OCI-LY1 (cell line): ENCODE results near the gene FBXL3.

ENCODE experiments used
- EZH2 ChIP-seq: fragments of 200-600 bp; sonication (generic), shearing (Covaris generic); IDR thresholded peaks from 2 replicates; pipeline ENCODE4 v1.8.0; 2017; ENCODE audit warnings: borderline replicate concordance, mixed run types, mild to moderate bottlenecking, antibody characterized with exemption, low read length, moderate library complexity, mixed read lengths
- TF ChIP-seq, protein P1 (sequence below): fragments of 200-600 bp; sonication (generic), shearing (Covaris generic); IDR thresholded peaks from 2 replicates; pipeline ENCODE4 v1.5.1; 2017; ENCODE audit warnings: mild to moderate bottlenecking, antibody characterized with exemption, low read length, moderate library complexity, mixed read lengths

DNA sequence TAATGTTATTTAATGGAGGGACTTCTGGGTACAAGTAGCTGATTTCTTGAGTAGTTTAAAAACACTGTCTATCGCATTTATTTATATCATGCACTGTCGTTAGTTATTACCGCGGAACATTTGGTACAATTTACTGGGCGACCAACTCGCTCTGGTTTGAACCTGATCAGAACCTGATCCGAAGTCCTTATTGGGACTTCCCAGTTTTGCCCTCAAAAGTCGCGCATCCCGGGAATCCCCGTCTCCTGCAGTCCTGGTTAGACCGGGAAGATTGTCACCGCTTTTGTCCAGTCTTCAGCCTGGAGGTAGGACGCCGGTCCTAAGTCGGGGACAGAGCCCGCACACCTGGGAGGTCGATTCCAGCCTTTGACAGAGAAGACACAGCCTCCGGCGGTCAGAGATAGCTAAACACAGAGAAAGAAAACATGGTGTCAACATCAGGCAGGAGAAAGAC is 34.4 kb downstream of the FBXL3 start:
- TF ChIP-seq EZH2 = no peak
- TF ChIP-seq, protein P1, sequence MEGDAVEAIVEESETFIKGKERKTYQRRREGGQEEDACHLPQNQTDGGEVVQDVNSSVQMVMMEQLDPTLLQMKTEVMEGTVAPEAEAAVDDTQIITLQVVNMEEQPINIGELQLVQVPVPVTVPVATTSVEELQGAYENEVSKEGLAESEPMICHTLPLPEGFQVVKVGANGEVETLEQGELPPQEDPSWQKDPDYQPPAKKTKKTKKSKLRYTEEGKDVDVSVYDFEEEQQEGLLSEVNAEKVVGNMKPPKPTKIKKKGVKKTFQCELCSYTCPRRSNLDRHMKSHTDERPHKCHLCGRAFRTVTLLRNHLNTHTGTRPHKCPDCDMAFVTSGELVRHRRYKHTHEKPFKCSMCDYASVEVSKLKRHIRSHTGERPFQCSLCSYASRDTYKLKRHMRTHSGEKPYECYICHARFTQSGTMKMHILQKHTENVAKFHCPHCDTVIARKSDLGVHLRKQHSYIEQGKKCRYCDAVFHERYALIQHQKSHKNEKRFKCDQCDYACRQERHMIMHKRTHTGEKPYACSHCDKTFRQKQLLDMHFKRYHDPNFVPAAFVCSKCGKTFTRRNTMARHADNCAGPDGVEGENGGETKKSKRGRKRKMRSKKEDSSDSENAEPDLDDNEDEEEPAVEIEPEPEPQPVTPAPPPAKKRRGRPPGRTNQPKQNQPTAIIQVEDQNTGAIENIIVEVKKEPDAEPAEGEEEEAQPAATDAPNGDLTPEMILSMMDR = no peak
